Naive B cell (primary cell): ENCODE results near the gene ZNF362. TPM values are rescaled to one million over a fixed set of nuclear protein-coding genes. Genes with fewer than 3 reads are reported as not detected.
A peak's percentile ranks its signal among the peaks of the same experiment; 100 is the strongest.
"Not testable (repeated sequence)": the region's sequence is repeated elsewhere in the genome, so short reads cannot be mapped to it uniquely, and the experiment has no call there.

Experiments
- ATAC-seq, 2 donors: fragments of 150-1000 bp; cut with Tn5 transposase; 2 replicates each; pipeline ENCODE4 v1.10.0; 2021; ENCODE audit warnings: low read depth in 2 of 2, mild to moderate bottlenecking in 2 of 2, moderate library complexity in 2 of 2
- DNase-seq: peaks from one replicate; pipeline ENCODE4 v3.0.0; 2022
- H3K27ac Mint-ChIP-seq, 6 donors: one replicate each; pipeline ENCODE4 v1.8.0; 2020 to 2022; ENCODE audit warnings: mild to moderate bottlenecking in 6 of 6, mixed read lengths in 6 of 6, moderate library complexity in 5 of 6, inconsistent platforms in 2 of 6
- H3K27me3 Mint-ChIP-seq, 3 donors: one replicate each; pipeline ENCODE4 v1.8.0; 2021 to 2022; ENCODE audit warnings: mixed read lengths in 3 of 3, mild to moderate bottlenecking in 1 of 3
- H3K36me3 Mint-ChIP-seq, 2 donors: one replicate each; pipeline ENCODE4 v1.8.0; 2020 to 2022; ENCODE audit warnings: mixed read lengths in 2 of 2, inconsistent platforms in 1 of 2, mild to moderate bottlenecking in 1 of 2
- H3K4me1 Mint-ChIP-seq, 3 donors: one replicate each; pipeline ENCODE4 v1.8.0; 2020 to 2022; ENCODE audit warnings: mixed read lengths in 3 of 3, inconsistent platforms in 1 of 3, mild to moderate bottlenecking in 1 of 3, moderate library complexity in 1 of 3
- H3K4me3 Mint-ChIP-seq, 8 donors: one replicate each; pipeline ENCODE4 v1.8.0; 2020 to 2022; ENCODE audit warnings: mild to moderate bottlenecking in 8 of 8, mixed read lengths in 8 of 8, moderate library complexity in 8 of 8, inconsistent platforms in 2 of 8
- H3K9me3 Mint-ChIP-seq, 7 donors: one replicate each; pipeline ENCODE4 v1.8.0; 2020 to 2022; ENCODE audit warnings: mixed read lengths in 7 of 7, mild to moderate bottlenecking in 5 of 7, inconsistent platforms in 2 of 7, moderate library complexity in 1 of 7
- polyA plus RNA-seq, 6 donors: library from polyadenylated mRNA; unstranded; fragments of 300-500 nt; fragmentation: Illumina TruSeq; gene quantifications; one replicate each; pipeline ENCODE4 v1.2.3, GENCODE V29; 2021; ENCODE audit warnings: low read depth in 6 of 6

Gene ZNF362
- polyA plus RNA-seq, 6 donors from 2014 or later, result 10.0 to 25.5 (median 12.7) TPM

- Mint-ChIP-seq H3K4me3 (no peak overlapping the region), H3K4me1 (peaks cover 4 to 13% (median 5%) of the 10 kb centered on the region in 3 donors), H3K9me3 (no peaks in the 10 kb centered on the region), H3K27ac (no peak overlapping the region), H3K27me3 (peaks cover 0 to 4% (median 0%) of the 10 kb centered on the region in 3 donors), H3K36me3 (peaks cover 0 to 14% of the 10 kb centered on the region in 2 donors)
- ATAC-seq, result no peak
- DNase-seq, result no peak
Observed at GRCh38 chr1:33299461-33300155, 43.3 kb downstream of the ZNF362 start.

GRCh38 chr1:33300673-33301072 lies 44.4 kb downstream of the ZNF362 start:
- Mint-ChIP-seq H3K27ac (no peak overlapping the region), H3K27me3 (peaks cover 1 to 6% (median 2%) of the 10 kb centered on the region in 3 donors), H3K9me3 (no peaks in the 10 kb centered on the region), H3K36me3 (peaks cover 0 to 14% of the 10 kb centered on the region in 2 donors), H3K4me1 (peaks cover 0 to 8% (median 4%) of the 10 kb centered on the region in 3 donors), H3K4me3 (no peak overlapping the region)
- no peak for ATAC-seq
- no peak for DNase-seq

DNA sequence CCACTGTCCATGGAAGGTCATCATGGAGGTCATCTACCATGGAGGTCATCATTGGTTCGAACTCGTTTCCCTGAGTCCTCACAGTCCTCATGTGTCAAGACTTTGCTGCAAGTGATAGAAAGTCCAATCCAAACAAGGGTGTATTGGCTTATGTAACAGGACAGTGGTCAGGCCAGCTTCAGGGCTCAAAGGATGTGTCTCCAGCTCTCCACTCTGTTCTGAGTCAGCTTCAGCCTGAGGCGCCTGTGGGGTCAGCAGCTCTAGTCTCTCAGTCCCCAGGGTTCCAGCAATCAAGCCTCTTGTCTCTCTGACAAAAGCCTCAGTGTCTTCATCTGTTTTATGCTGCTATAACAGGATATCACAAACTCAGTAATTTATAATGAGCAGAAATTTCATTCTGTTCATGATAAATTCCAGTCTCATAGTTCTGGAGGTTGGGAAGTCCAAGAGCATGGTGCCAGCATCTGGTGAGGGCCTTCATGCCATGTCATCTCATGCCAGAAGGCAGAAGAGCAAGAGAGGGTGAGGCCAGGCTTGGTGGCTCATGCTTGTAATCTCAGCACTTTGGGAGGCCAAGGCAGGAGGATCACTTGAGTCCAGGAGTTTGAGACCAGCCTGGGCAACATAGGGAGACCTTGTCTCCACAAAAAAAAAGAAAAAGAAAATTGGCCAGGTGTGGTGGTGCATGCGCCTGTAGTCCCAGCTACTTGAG lies 45.1 kb downstream of the ZNF362 start:
- Mint-ChIP-seq H3K27me3 (peaks cover 9 to 13% (median 10%) of the 10 kb centered on the region in 3 donors), H3K36me3 (peaks cover 0 to 10% of the 10 kb centered on the region in 2 donors), H3K9me3 (no peaks in the 10 kb centered on the region), H3K27ac (no peak overlapping the region), H3K4me3 (peak overlapping the region in 1 of 8 donors; percentile 1), H3K4me1 (peaks cover 7 to 13% (median 9%) of the 10 kb centered on the region in 3 donors)
- DNase-seq, result no peak
- ATAC-seq, result no peak

DNA sequence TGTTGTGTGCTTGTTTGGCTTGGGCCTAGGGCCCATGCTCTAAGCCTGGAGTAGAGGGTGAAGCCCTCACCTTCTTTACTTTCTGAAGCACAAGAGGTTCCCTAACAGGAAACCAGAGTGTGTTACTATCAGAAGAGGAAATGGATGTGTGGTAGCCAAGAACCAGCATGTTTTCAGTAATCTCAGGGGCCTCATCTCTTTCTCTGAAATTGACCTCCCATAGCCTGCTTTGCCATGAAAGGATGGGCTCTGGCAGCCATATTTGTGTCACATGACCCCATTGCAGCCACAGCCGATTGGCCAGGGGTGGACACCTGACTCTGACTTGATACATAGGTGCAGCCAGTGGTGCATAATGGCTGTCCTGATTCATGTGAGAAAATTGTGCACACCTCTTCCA lies 46.0 kb downstream of the ZNF362 start:
- H3K27me3 Mint-ChIP-seq, result peaks cover 10 to 14% (median 10%) of the 10 kb centered on the region in 3 donors
- H3K4me3 Mint-ChIP-seq, result no peak overlapping the region
- H3K27ac Mint-ChIP-seq, result no peak overlapping the region
- DNase-seq, result no peak
- H3K36me3 Mint-ChIP-seq, result peaks cover 0 to 6% of the 10 kb centered on the region in 2 donors
- peaks cover 7 to 13% (median 9%) of the 10 kb centered on the region in 3 donors for H3K4me1 Mint-ChIP-seq
- no peak for ATAC-seq
- H3K9me3 Mint-ChIP-seq, result no peaks in the 10 kb centered on the region

- Mint-ChIP-seq H3K9me3 (peaks cover 0 to 2% (median 0%) of the 10 kb centered on the region in 7 donors), H3K27ac (no peak overlapping the region), H3K36me3 (no peaks in the 10 kb centered on the region), H3K27me3 (peaks cover 10 to 23% (median 14%) of the 10 kb centered on the region in 3 donors), H3K4me3 (no peak overlapping the region), H3K4me1 (peaks cover 5 to 10% (median 6%) of the 10 kb centered on the region in 3 donors)
- DNase-seq (no peak), ATAC-seq (no peak)
Observed at GRCh38 chr1:33305016-33305415, 48.7 kb downstream of the ZNF362 start.

GRCh38 chr1:33305816-33306652 lies 49.7 kb downstream of the ZNF362 start:
- DNase-seq (no peak), ATAC-seq (no peak)
- no peaks in the 10 kb centered on the region for H3K36me3 Mint-ChIP-seq
- H3K9me3 Mint-ChIP-seq, result peaks cover 0 to 2% (median 0%) of the 10 kb centered on the region in 7 donors
- H3K27me3 Mint-ChIP-seq, result peaks cover 12 to 28% (median 15%) of the 10 kb centered on the region in 3 donors
- H3K4me1 Mint-ChIP-seq, result peaks cover 5 to 10% (median 6%) of the 10 kb centered on the region in 3 donors
- H3K4me3 Mint-ChIP-seq, result peak overlapping the region in 4 of 8 donors; percentile 14 to 57 (median 36)
- no peak overlapping the region for H3K27ac Mint-ChIP-seq

DNA sequence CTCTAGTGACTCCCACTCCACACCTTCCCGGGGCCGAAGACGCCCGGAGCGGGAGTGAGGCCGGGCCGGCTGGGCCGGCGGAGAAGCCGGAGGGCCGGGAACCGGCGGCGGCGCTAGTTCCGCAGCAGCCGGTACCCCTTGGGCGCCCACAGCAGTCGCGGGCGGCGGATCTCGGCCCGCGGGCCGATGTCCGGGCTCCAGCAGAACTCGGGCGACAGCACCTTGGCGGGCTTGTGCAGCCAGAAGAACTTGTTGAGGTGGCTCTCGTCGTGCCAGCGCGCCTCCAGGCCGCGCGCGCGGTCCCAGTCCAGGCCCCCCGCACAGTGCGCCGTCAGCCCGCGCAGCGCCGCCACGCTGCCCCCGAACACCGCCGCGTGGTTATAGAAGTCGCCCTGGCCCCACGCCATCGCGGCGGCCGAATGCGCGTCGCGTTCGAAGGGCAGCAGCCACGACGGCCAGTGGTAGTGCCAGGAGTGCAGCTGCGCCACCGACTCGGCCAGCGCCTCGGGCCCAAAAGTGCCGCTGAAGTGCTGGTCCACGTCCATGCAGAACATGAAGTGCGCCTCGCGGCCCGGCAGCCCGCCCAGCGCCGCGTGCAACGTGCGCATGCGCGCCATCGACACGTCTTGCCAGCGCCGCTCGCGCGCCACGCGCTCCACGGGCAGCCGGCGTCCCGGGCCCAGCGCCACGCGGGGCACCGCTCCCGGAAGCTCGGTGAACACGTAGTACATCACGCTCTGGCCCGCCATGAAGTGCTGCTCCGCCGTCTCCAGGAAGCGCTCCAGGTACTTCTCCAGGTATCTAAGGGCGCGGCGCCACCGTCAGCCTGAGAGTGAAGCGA lies 50.6 kb downstream of the ZNF362 start:
- ATAC-seq, result peak in 1 of 2 donors; percentile 25
- H3K4me3 Mint-ChIP-seq, result peak overlapping the region in 4 of 8 donors; percentile 18 to 57 (median 30)
- no peaks in the 10 kb centered on the region for H3K36me3 Mint-ChIP-seq

DNA sequence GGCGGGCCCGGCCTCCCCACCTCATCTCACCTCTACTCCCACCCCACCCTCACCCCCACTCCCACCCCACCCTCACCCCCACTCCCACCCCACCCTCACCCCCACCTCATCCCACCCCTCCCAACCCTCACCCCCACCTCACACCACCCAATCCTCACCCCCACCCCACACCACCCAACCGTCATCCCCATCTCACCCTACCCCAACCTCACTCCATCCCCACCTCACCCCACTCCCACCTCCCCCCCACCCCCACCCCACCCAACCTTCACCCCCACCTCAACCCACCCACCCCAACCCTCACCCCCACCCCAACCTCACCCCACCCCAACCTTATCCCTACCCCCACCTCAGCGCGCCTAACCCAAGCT lies 51.2 kb downstream of the ZNF362 start:
- Mint-ChIP-seq H3K27ac (no peak overlapping the region), H3K4me1 (peaks cover 5 to 10% (median 6%) of the 10 kb centered on the region in 3 donors), H3K27me3 (peaks cover 19 to 40% (median 24%) of the 10 kb centered on the region in 3 donors), H3K36me3 (no peaks in the 10 kb centered on the region), H3K9me3 (peaks cover 0 to 2% (median 0%) of the 10 kb centered on the region in 7 donors), H3K4me3 (peak overlapping the region in 1 of 8 donors; percentile 18)
- no peak for DNase-seq
- ATAC-seq, result no peak

More for the DNA sequence above, 50.6 kb downstream of the ZNF362 start:
- Mint-ChIP-seq H3K9me3 (peaks cover 0 to 2% (median 0%) of the 10 kb centered on the region in 7 donors), H3K4me1 (peaks cover 5 to 10% (median 6%) of the 10 kb centered on the region in 3 donors), H3K27me3 (peaks cover 19 to 35% (median 20%) of the 10 kb centered on the region in 3 donors), H3K27ac (no peak overlapping the region)
- no peak for DNase-seq

DNA sequence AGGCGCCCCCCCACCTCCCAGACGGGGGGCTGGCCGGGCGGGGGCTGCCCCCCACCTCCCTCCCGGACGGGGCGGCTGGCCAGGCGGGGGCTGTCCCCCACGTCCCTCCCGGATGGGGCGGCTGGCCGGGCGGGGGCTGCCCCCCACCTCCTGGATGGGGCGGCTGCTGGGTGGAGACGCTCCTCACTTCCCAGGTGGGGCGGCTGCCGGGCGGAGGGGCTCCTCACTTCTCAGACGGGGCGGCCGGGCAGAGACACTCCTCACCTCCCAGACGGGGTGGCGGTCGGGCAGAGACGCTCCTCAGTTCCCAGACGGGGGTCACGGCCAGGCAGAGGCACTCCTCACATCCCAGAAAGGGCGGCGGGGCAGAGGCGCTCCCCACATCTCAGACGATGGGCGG lies 53.1 kb downstream of the ZNF362 start:
- H3K27me3 Mint-ChIP-seq, result peaks cover 18 to 42% (median 25%) of the 10 kb centered on the region in 3 donors
- H3K4me1 Mint-ChIP-seq, H3K4me3 Mint-ChIP-seq, H3K9me3 Mint-ChIP-seq, DNase-seq, ATAC-seq, H3K36me3 Mint-ChIP-seq, H3K27ac Mint-ChIP-seq: not testable (repeated sequence)

- DNase-seq (no peak), ATAC-seq (no peak)
- peaks cover 17 to 46% (median 29%) of the 10 kb centered on the region in 3 donors for H3K27me3 Mint-ChIP-seq
- H3K27ac Mint-ChIP-seq, result no peak overlapping the region
- H3K4me3 Mint-ChIP-seq, result no peak overlapping the region
- H3K4me1 Mint-ChIP-seq, result peaks cover 6 to 10% (median 9%) of the 10 kb centered on the region in 3 donors
- H3K9me3 Mint-ChIP-seq, result peaks cover 0 to 2% (median 0%) of the 10 kb centered on the region in 7 donors
- no peaks in the 10 kb centered on the region for H3K36me3 Mint-ChIP-seq
Observed at GRCh38 chr1:33310702-33311101, 54.4 kb downstream of the ZNF362 start.

DNA sequence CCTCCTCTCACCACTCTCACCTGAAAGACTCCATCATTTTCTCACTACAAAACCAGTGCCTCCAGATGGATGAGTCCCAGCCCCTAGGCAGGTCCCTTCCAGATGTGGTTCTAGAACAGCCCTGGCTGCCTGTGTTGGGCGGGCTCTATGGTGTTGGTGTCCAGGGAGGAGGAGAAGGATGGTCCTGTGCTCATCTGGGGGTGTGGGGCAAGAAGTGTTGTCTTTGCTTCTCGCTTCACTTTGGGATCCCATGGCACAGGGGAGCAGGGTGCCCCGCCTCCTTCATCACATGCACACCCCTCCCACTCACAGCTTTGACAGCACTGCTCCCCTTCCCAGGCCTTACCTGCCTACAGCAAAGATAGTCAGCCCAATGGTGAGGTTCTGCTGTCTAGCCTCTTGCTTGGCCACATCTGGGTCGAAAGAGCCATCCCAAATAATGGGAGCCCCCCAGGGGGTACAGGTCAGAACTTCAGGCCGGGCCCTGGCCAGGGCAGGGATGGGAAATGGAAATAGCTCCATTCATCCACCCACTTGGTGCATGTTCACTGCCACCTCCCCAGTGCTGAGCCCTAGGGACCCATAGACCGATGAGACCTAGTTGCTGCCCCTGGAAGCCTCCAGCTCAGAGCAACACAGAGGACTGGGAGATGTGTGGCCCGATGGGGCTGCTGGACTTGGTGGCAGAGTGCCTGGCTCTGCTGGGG lies 55.6 kb downstream of the ZNF362 start:
- H3K27ac Mint-ChIP-seq, result peak overlapping the region in 1 of 6 donors; percentile 37
- peaks cover 0 to 2% (median 0%) of the 10 kb centered on the region in 7 donors for H3K9me3 Mint-ChIP-seq
- no peak overlapping the region for H3K4me3 Mint-ChIP-seq
- peaks cover 9 to 47% (median 21%) of the 10 kb centered on the region in 3 donors for H3K27me3 Mint-ChIP-seq
- ATAC-seq (no peak), DNase-seq (no peak)
- H3K4me1 Mint-ChIP-seq, result peaks cover 0 to 3% (median 2%) of the 10 kb centered on the region in 3 donors
- no peaks in the 10 kb centered on the region for H3K36me3 Mint-ChIP-seq

GRCh38 chr1:33312413-33312749 lies 56.1 kb downstream of the ZNF362 start:
- no peaks in the 10 kb centered on the region for H3K36me3 Mint-ChIP-seq

More at GRCh38 chr1:33312413-33312749, 56.1 kb downstream of the ZNF362 start:
- Mint-ChIP-seq H3K4me1 (peaks cover 0 to 3% (median 2%) of the 10 kb centered on the region in 3 donors), H3K27me3 (peaks cover 9 to 47% (median 21%) of the 10 kb centered on the region in 3 donors), H3K9me3 (peaks cover 0 to 2% (median 0%) of the 10 kb centered on the region in 7 donors), H3K27ac (peak overlapping the region in 1 of 6 donors; percentile 67), H3K4me3 (no peak overlapping the region)
- DNase-seq (no peak), ATAC-seq (no peak)
